Stimulated activated naive CD8-positive, alpha-beta T cell treated with anti-CD3 and anti-CD28 coated beads, Interleukin-15, Interleukin-2, amounts not matched to agents 100 U/mL and 50 U/mL, for 24 hours (primary cell): ENCODE results near the gene GPR31.
A peak's percentile ranks its signal among the peaks of the same experiment; 100 is the strongest.
"Not testable (repeated sequence)": the region's sequence is repeated elsewhere in the genome, so short reads cannot be mapped to it uniquely, and the experiment has no call there.

Experiments
- ATAC-seq: fragments of 150-1000 bp; cut with Tn5 transposase; one replicate; pipeline ENCODE4 v1.10.0; 2021
- DNase-seq: peaks from one replicate; pipeline ENCODE4 v3.0.0; 2021

GPR31 gene, protein sequence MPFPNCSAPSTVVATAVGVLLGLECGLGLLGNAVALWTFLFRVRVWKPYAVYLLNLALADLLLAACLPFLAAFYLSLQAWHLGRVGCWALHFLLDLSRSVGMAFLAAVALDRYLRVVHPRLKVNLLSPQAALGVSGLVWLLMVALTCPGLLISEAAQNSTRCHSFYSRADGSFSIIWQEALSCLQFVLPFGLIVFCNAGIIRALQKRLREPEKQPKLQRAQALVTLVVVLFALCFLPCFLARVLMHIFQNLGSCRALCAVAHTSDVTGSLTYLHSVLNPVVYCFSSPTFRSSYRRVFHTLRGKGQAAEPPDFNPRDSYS

DNA sequence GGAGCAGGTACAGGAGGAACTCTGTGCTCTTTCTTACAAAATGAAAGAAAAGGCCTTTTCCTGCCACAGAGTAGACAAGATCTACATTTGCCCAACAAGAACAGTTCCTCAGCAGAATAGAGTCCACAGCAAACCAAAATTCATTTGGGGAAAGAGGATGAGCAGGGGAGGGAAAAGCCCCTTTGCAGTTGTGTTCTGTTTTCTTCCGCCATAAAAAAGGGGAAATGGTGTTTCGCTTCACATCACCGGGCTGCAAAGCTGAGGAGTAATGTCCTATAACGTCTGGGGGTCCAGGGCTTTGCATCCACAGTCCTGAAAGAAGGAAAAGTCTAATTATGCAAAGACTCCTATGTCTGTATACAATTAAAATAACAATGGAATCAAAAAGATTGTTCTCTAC lies at the start of gene GPR31:
Gene GPR31 (minus strand): TSS at position 118 of the 400 bp plus-strand sequence. CDS start 149 bp downstream, outside the sequence.
- ATAC-seq (no peak), DNase-seq (no peak)

DNA sequence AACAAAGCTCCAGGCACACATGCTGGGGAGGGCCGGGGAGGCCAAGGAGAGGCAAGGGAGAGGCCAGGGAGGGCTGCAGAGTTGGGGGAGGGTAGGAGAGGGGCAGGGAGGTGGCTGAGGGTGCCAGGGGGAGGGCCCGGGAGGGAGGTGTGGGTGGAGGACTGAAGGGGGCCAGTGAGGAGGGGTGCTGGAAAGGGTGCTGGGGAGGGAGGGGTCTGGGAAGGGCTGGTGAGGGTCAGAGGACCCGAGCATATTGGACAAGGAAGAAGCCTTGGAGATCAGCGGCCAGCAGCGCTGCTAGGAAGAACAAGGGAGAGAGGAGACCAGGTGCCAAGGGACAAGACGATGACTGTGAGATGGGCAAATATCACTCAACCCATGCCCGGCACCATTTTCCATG lies 49.7 kb upstream of the GPR31 start:
- no peak for DNase-seq
- no peak for ATAC-seq

DNA sequence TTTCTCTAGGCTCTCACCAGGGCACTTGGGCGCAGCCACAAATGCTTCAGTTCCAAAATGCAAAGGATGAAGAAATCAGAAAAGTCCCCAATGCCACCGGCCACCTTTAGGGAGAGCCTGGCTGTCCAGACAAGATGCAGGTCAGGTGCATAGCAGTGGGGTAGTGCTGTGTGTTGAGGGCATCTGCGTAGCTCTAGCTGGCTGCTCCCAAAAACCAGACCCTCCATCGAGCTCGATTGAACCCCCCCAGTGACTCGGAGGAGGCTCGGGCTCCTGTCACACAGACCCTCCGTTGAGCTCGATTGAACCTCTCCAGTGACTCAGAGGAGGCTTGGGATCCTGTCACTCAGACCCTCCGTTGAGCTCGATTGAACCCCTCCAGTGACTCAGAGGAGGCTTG lies 47.5 kb upstream of the GPR31 start:
- ATAC-seq: not testable (repeated sequence)

DNA sequence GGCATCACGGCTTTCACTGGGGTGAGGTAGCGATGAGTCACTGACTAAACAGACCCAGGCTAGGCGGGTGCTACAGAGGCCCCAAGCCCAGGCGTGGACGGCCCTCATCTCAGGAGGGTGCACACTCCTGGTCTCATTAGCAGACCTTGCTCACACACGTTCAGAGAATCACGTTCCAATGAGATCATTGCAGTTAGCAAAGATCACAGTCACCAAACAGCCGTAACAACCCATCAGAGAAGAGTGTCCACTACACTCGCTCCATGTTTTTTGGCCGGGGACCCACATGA lies 46.2 kb upstream of the GPR31 start:
- ATAC-seq, DNase-seq: not testable (repeated sequence)

More for the DNA sequence above, 47.5 kb upstream of the GPR31 start:
- not testable (repeated sequence) for DNase-seq

DNA sequence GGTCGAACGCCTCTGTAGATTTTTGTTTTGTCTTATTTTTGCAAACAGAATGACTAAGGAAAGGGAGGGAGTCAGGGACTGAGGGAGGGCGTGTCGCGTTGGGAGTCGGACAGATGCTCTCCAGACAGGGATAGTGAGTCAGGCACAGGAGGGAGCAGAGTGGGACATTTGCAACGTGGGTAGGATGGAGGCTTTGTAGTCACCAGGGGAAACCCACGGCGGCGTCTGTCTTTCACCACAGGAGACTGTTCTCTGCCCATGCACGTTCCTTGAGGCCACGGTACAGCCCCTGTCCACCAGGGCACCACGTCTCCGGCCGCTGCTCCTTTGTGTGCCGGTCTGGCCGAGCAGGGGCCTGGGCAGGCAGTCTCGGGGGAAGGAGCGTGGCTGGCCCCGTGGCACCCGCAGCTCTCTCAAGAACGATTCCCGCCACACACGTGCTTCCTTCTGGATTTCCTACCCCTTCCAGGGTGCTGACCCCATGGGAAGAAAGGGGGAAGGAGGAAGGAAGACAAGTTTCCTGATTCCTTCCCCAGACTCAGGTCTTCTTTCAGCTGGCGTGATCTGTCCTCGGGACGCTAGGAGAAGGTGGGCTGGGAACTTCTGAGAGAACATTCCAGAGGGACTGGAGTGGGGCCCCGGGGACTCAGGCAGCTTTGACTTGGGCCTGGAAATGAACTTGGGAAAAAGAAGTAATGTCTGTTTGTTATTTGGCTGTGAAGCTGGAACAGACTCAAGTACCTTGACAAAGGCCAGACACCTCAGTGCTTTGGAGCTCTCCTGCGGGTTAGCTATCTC lies 45.7 kb upstream of the GPR31 start:
- not testable (repeated sequence) for ATAC-seq, DNase-seq

DNA sequence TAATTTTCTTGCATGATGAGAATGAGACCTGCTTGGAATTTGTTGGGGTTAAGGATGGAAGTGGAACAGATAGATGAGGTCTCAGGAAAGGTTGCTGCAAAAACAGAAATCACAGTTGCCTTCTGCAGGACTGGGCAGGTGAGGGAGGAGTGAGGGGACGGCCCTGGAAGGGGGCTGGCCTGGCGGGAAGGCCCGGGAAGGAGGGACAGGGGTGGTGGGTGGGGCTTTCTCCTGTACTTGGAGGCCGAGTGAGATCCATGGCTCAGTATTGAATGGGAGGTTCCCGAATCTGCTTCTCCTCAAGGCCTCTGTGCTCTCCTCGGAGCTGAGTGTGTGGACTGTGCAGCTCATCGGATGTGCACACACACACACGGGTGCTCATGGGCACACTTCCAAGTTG lies 44.8 kb upstream of the GPR31 start:
- not testable (repeated sequence) for ATAC-seq, DNase-seq

DNA sequence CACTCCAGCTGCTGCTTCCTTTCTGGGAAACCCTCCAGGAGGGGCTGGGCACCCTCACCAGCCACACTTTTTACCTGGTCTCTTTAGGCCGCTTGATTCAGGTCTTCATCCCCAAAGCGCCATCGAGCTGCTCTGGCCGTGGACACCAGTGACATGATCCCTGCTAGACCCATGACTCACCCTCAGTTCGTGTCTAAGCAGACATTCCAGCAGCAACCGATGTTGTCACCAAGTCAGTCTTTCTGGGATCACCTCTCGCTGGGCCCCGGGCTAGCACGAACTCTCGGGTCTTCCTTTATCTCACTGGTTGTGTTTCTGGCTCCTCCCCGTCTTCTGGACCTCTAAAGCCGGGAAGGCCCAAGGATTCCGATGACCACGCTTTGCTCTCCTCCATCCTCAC lies 43.0 kb upstream of the GPR31 start:
- ATAC-seq (no peak), DNase-seq (no peak)

DNA sequence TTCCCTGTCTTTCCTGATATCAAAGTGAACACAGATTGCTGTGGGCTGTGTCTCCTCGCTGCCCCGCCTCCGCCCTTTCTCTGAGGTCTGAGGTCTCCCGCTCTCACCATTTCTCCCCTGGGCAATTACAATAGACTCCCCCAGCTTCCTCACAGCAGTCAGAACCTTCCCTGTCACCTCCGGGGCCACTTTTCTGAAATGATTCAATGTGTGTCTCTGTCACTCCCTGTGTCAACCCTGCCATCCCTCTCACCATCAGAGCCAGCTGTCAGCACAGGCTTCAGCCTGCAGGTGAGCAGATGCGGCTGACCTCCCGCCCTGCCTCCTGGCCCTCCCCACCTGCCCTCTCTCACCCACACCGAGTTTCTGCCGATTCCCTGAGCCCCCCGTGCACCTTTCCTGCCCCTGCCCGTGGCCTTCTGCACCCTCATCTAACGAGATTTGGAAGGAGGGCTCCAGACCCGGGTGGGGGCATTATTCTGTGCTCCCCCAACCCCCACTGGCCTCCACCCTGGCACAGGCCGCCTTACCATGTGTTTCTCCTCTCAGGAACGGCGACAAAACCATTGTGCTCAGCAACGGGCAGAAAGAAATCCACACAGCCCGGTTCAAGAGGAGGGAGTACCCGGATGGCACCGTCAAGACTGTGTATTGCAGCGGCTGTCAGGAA lies 38.3 kb upstream of the GPR31 start:
- not testable (repeated sequence) for DNase-seq, ATAC-seq

DNA sequence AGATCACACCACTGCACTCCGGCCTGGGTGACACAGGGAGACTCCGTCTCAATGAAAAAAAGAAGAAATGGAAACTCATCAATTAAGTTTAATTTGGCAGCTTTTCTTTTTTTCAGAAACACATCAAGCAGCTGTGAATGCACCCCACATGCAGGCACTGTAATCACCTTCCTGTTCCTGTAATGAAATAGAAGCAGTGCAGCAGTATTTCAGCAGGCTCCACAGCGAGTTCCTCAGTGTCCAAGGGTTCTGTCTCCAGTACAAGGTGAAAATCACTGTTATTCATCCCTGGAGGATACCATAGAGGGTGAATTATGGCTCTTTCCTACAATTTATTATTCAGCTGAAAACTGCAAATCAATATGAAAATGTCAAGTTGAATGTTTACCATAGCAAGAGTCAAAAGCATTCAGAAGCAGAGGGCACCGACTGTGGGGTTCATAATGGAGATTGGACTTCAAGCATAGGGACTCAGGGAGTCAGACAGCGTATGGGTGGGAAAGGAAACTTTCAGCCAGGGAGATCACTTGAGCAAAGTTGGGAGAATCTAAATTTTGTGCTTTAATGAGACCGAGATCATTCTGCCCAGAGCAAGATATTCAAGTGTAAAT lies 35.8 kb upstream of the GPR31 start:
- ATAC-seq, DNase-seq: not testable (repeated sequence)

DNA sequence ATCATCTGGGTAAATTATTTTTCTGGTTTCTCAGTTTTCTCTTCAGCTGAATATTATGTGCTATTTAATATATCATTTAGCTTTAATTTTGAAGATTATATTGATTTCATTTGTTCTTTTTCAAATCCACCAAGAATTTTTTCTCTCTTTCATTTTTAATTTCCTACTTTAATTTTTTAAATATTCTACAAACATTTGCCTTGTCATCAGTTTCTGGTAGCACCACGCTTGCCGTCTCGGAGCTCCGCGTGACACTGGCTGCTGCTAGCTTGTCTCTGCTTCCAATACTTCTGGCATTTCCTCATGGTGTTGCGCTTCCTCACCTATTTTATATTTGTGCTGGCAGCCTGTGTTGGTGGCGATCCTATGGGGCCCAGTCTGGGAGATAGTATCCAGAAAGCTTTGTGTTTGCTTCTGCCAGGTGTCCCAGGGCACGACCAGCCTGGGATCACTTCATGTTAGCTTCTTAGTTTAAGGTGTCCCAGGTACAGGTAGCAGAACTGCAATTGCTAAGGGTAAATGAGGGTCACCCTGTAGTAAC lies 33.3 kb upstream of the GPR31 start:
- DNase-seq, ATAC-seq: not testable (repeated sequence)

DNA sequence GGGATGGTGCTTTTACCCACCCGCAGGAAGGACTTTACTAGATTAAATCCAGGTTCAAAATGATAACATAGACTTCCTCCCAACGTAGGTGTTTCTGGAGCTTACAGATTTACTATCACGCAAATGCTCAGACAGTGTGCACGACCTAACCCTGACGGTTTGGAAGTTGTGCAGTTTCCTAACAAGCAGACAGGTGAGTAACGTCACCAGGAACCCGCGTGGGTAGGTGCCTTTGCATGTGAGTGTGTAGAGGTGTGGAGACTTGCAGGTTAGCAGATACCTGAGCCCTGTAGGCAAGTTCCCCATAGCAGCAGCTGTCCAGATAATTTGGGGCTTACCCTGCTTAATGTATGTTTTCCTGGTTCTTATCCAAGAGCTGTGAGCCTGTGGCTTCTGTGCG lies 29.5 kb upstream of the GPR31 start:
- not testable (repeated sequence) for ATAC-seq

DNA sequence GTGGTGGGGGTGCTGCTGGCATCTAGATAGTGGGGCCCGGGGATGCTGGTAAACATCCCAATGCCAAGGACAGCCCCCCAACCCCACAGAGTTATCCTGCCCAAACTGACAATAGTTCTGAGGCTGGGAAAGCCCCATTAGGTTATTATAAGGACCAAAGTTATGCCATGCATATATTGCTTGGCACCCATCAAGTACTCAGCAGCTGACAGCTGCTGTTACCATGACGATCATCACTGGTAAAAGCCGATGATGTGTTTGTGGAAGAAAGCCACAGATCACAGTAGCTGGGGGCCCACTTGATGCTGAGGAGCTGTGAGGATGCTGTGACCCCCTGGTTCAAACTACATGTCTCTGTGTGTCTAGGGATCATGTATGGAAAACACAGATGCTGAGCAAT lies 27.3 kb upstream of the GPR31 start:
- ATAC-seq, DNase-seq: not testable (repeated sequence)

More for the DNA sequence above, 29.5 kb upstream of the GPR31 start:
- not testable (repeated sequence) for DNase-seq

DNA sequence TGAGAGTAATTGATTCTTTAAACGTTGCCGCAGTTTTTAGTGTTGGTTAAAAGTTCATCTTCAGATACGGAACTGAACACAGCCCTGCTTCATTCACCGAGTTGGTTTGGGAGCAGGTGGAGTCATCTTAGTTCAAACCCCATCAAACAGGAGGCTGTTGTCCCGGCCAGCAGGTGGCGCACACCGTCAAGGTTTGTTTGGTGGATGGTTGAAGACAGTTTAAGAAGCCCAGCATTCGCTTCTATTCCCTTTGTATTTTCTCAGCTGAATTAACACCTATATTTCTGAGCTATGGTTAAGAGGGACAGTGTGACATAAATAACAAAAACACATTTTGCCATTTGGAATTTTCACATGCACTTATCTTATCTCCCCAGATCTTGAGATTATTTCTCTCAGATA lies 25.1 kb upstream of the GPR31 start:
- not testable (repeated sequence) for DNase-seq
- ATAC-seq: peak; percentile 77

DNA sequence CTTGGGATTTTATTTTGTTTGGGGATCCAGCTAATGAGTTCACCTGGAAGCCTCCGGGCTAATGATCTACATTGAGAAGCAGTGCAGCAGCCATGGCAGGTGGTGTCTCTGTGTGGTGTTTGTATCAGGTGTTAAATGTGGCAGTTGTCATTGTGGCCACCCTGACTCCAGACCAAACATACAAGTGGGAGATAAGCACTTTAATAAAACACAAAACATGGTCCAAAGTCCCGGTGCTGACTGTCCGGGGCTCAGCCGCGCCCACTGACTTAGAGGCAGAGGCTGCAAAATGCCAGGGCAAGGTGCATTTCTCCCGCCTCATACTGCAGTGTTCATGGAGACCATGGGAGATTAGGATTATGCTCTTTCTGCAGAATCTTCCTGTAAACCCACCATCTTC lies 23.6 kb upstream of the GPR31 start:
- not testable (repeated sequence) for DNase-seq, ATAC-seq

DNA sequence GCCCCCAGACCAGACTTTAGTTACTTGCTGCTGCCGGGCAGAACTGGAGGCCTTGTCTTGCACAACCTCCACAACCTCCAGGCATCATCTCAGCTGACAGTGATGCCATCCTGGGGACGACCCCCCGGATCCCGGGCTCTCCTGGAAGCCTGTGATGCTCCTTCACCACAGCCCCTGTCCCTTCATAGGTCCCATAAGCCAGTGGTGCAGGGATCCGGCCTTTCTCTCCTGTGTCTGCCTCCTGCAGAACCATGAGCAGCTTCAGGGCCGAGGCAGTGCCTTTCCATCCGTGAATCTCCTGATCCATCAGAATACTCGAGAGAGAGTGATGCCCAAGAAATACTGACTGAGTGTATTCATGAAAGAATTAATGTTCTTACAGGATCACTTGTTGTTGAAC lies 22.3 kb upstream of the GPR31 start:
- ATAC-seq: not testable (repeated sequence)

DNA sequence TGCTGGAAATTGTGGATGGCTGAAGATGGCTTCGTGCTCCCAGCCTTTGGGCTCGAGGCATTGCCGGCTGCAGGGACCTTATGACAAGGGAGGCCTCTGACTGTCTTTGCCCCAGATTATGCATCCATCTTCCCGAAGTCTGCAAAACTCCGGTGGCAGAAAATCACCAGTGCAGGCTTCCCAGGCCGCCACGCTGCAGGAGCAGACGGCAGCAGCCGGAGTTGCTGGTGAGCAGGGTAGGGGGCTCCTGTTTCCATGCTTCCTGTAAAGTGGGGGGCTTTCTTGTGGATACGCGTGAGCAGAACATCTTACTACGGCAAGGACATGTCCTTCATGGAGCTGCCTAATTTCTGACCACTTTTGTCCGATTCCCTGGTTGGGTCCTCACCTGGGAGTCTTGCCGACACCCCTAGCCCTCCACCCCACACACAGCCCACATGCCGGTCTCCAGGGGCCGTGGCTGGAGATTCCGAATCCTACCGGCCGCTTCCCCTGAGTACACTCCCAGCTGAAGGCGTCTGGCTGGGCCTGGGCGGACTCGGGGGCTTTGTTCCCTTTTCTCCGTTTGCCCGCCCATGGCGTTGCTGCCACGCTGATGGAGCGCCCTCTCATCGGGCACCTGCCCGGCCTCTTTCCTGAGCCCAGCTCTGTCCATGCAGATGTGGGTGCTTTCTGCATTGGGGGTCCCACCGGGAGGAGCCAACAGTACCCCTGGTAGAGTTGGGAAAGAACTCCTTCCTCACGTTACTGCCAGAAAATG lies 21.3 kb upstream of the GPR31 start:
- not testable (repeated sequence) for ATAC-seq, DNase-seq

More for the DNA sequence above, 22.3 kb upstream of the GPR31 start:
- DNase-seq: not testable (repeated sequence)

DNA sequence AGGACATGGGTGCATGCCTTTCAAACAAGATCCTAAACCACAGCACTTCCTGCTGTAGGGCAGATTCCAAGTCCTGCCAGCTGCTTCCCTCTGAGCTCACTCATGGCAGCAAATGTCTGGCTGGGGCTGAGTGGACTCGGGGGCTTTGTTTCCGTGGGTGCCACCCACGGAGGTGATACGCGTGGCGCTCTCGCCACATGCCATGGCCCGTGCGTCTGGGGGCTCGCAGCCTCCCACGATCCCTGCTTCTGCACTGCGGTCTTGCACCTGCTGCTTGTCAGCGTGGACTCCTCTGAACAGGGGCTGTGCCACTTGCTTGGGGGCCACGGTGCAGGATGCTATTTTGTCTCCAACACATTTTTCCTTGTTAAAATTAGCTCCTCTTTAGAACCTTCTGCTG lies 19.5 kb upstream of the GPR31 start:
- ATAC-seq: peak; percentile 20
- not testable (repeated sequence) for DNase-seq

DNA sequence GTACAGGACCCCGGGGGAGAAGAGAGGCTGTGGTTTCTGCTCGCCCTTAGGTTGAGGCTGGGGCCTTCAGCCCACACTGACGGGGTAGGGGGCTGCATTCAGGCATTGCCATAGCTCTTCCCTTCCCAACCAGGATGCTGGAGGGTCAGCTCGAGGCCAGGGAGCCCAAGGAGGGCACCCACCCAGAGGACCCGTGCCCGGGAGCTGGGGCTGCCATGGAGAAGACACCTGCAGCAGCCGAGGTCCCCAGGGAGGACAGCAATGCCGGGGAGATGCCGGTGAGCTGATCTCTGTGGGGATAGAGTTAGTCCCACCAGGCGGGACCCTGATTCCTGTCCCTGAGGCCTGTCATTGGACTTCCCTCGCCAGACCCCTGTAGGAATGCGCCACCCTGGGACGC lies 14.2 kb upstream of the GPR31 start:
- DNase-seq: not testable (repeated sequence)

DNA sequence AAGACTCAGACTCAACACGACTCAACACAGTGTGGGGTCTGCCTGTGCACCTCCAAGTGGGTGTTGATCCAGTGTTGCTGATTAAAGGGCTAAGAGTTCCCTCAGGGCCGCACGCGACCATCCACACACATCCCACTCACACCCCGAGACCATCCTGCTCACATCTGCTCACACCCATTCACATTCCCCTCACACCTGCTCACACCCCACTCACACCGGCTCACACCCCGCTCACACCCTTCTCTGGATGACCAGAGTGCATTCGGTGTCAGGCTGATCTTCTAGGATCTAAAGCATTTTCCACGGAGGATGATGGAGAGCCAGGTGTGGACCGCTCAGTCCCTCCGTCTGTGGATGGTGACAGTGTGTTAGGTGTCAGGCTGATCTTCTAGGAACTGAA lies 13.5 kb upstream of the GPR31 start:
- DNase-seq, ATAC-seq: not testable (repeated sequence)

More for the DNA sequence above, 14.2 kb upstream of the GPR31 start:
- ATAC-seq: not testable (repeated sequence)

DNA sequence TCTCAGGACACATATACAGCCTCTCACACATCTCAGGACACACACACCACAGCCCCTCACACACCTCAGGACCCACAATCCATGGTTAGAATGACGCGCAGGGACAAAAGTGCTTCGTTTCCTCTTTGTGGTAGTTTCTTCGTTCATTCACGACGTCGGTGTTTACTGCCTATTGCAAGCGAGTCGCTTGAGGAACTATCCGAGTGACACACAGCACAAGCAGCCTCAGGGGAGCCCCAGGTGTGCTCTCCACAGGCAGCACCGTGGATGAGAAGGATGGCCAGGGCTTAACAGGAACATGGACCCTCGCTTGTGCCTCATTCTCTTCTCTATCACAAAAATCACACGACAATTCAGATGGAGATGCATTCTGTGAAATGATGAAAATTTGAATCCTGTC lies 12.1 kb upstream of the GPR31 start:
- not testable (repeated sequence) for DNase-seq, ATAC-seq

DNA sequence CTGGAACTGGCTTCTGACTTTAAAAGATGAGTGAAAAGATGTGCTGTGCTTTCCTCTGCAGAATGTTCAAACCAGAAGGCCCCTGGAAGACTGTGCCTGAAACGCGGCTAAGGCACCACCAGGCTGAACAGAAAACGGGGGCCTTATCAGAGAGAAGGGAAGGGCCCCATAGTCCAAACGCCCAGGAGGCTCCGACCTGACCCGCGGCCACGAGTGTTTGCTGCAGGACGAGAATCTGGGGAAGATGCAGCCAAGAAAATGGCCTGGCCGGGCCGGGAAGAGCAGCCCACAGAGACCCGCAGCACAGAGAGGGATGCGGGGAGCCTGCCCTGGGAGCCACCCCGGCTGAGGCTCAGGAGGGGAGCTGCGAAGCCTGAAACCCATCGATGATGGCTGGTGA lies 10.5 kb upstream of the GPR31 start:
- not testable (repeated sequence) for DNase-seq, ATAC-seq
